Keratinocyte (primary cell): ENCODE results near the gene MAP3K1.

Experiments used
- CTCF ChIP-seq, 3 experiments: IDR thresholded peaks in 1 of 3; conservative IDR thresholded peaks in 1 of 3; optimal IDR thresholded peaks in 1 of 3; 2 replicates in 2 of 3; 3 replicates in 1 of 3; pipeline versions ENCODE3 to v1.5.1; 2011; ENCODE audit warnings: low read length in 3 of 3, mild to moderate bottlenecking in 3 of 3, moderate library complexity in 2 of 3, control low read depth in 1 of 3, inconsistent platforms in 1 of 3; ENCODE audit not compliant: insufficient read depth in 2 of 3; ENCODE audit errors: extremely low read depth in 1 of 3
- EZH2 ChIP-seq: IDR thresholded peaks from one replicate; pipeline ENCODE4 v1.6.1; 2012; ENCODE audit warnings: inconsistent platforms, mild to moderate bottlenecking, low read length, moderate library complexity

- TF ChIP-seq CTCF (optimal IDR thresholded peaks at IDR 0.05 in 1 of 3, IDR thresholded peaks at IDR 0.05 in 1 of 3, conservative IDR thresholded peaks at IDR 0.05 in 1 of 3; ENCODE audit: extremely low read depth in 1 of 3, insufficient read depth in 2 of 3, low read length in 3 of 3) (no peak), EZH2 (no peak)
These were observed 85.0 kb downstream of the MAP3K1 start for GRCh38 chr5:56900395-56900794.
